Brain microvascular endothelial cell (primary cell): Measurements from ENCODE around the gene BACH2.
A peak's percentile ranks its signal among the peaks of the same experiment; 100 is the strongest.

ENCODE experiments used
- DNase-seq: peaks from one replicate; pipeline ENCODE4 v3.0.0-alpha.2; 2020
- H3K27ac ChIP-seq: fragments of 250-450 bp; sonication (Bioruptor Pico); 2 replicates; pipeline ENCODE4 v1.5.1; 2020; ENCODE audit warnings: mild to moderate bottlenecking, moderate library complexity
- H3K27me3 ChIP-seq: fragments of 250-450 bp; sonication (Bioruptor Pico); replicated peaks from 2 replicates; pipeline ENCODE4 v1.5.1; 2020; ENCODE audit warnings: mild to moderate bottlenecking
- H3K36me3 ChIP-seq: fragments of 250-450 bp; sonication (Bioruptor Pico); replicated peaks from 2 replicates; pipeline ENCODE4 v1.5.1; 2020; ENCODE audit warnings: mild to moderate bottlenecking
- H3K4me3 ChIP-seq: 2 replicates; pipeline ENCODE4 v1.5.1; 2011; ENCODE audit warnings: low read depth, mild to moderate bottlenecking, control low read depth, low read length, moderate library complexity
- in situ Hi-C: cut with HindIII; loops from 2 replicates; pipeline ENCODE4 v1.10.0; 2017; ENCODE audit warnings: low sequenced_read_pairs, low pct_ligation_motif_present
- TF ChIP-seq, protein P1 (sequence below): IDR thresholded peaks from 2 replicates; pipeline ENCODE4 v1.5.1; 2011; ENCODE audit warnings: low read depth, mild to moderate bottlenecking, moderate library complexity, low read length, control low read depth, inconsistent platforms; ENCODE audit errors: missing control alignments

The BACH2 gene

DNA sequence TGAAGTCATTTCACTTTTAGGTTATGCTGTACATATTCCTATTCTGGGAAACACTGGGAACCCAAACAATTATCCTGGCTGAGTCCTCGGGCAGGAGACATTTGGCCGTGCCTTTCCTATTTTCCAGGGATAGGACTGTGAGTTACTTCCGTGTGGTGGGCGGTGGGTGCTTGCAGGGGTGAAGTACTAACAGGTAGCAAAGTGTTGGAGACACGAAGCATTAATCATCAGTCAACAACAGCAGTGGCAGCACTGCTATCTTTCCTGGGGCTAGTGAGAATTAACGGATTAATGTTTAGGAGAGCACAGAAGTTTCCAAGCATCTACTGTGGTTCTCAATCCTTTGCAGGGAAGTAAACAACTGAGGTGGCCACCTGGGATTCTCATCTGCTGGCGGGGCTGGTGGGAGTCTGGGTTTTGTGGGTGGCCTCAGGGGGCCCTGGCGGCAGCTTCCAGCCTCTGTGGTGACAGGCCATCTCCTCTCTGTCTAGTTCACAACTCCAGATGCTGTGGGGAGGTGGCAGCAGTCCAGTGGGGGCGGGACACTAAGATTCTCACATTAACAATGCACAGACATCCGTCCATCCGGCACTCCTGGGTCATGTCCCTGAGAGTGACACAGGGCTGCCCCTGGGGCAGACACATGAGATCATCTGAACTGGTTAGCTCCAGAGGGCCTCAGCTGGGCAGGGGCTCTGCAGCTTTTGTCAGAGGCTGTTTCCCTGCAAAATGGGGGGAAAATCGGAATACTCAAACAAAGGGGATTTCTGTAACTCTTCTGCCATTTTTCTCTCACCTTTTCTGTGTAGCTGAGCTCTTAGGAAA lies 311.5 kb downstream of the BACH2 start:
- TF ChIP-seq, protein P1, sequence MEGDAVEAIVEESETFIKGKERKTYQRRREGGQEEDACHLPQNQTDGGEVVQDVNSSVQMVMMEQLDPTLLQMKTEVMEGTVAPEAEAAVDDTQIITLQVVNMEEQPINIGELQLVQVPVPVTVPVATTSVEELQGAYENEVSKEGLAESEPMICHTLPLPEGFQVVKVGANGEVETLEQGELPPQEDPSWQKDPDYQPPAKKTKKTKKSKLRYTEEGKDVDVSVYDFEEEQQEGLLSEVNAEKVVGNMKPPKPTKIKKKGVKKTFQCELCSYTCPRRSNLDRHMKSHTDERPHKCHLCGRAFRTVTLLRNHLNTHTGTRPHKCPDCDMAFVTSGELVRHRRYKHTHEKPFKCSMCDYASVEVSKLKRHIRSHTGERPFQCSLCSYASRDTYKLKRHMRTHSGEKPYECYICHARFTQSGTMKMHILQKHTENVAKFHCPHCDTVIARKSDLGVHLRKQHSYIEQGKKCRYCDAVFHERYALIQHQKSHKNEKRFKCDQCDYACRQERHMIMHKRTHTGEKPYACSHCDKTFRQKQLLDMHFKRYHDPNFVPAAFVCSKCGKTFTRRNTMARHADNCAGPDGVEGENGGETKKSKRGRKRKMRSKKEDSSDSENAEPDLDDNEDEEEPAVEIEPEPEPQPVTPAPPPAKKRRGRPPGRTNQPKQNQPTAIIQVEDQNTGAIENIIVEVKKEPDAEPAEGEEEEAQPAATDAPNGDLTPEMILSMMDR = no peak
- peak overlapping the region; percentile 74 for H3K27ac ChIP-seq
- peak; percentile 76 for DNase-seq
- H3K4me3 ChIP-seq = no peak overlapping the region
- H3K27me3 ChIP-seq = no peaks in the 10 kb centered on the region
- in situ Hi-C loops = no loop called here
- no peaks in the 10 kb centered on the region for H3K36me3 ChIP-seq

DNA sequence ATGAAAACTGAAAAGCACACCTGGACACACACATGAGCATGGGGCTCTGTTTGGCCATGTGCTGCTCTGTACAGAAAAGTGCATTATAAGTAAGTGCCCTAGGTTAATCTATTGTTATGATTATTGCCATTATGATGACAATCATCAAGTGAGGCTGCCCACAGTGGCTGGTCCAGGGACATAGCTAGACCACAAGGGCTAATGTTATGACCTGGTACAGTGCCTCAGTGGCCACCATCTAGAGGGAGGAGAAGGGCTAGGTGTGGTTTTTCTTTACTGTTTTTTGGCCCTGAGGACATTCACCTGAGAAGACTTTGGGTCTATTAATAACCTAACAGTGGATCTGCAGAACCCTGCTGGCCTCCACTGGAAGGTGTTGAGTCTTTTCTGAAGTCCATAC lies 316.3 kb downstream of the BACH2 start:
- Histone ChIP-seq H3K4me3 (no peak overlapping the region), H3K27ac (no peak overlapping the region), H3K36me3 (no peaks in the 10 kb centered on the region), H3K27me3 (peaks cover 10% of the 10 kb centered on the region)
- in situ Hi-C loops = no loop called here
- no peak for DNase-seq
- TF ChIP-seq, protein P1 = no peak

DNA sequence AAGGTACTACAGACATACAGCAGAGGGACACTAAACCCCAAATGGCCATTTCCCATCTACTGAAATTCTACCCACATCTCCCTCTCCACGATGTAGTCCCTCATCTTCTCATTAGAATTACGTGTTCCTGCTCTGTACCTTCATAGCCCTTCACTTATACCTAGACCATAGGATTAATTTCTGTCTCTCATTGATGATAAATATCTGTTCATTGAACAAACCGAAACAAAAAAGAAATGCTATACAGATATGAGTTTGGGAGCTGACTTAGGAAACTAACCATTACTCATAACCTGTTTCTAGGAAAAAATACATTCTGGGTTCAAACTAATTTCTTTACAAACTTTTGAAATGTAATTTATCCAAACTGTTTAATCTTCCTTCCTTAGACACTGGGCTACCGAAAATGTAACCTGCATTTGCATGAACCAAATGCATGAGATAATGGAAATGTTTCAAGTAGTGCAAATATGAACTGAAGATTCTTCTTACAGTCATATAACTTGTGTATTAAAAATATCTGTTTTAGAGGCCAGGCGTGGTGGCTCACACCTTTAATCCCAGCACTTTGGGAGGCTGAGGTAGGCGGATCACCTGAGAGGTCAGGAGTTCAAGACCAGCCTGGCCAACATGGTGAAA lies 317.0 kb downstream of the BACH2 start:
- Histone ChIP-seq H3K27me3 (peaks cover 10% of the 10 kb centered on the region), H3K36me3 (no peaks in the 10 kb centered on the region), H3K27ac (no peak overlapping the region), H3K4me3 (no peak overlapping the region)
- in situ Hi-C loops = no loop called here
- TF ChIP-seq, protein P1 = no peak
- DNase-seq = no peak

DNA sequence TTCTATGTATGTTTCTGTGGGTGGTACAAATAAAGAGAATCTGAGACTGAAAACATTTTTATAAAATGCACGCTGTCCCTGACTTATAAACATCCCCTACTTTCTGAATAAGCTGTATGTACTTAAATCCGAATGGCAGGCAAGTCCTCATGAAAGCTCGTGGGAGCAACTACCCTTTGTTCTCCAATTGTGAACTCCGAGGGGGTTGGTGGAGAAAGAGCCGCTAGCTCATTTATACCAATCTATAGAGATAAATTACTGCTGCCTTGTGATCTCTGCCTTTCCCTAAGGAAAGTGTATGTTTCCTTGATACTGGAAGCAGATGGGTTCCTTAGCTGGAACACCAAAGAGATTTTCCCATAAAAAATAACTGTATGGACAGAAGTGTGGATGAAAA lies 317.9 kb downstream of the BACH2 start:
- in situ Hi-C loops = no loop called here
- no peak for DNase-seq

DNA sequence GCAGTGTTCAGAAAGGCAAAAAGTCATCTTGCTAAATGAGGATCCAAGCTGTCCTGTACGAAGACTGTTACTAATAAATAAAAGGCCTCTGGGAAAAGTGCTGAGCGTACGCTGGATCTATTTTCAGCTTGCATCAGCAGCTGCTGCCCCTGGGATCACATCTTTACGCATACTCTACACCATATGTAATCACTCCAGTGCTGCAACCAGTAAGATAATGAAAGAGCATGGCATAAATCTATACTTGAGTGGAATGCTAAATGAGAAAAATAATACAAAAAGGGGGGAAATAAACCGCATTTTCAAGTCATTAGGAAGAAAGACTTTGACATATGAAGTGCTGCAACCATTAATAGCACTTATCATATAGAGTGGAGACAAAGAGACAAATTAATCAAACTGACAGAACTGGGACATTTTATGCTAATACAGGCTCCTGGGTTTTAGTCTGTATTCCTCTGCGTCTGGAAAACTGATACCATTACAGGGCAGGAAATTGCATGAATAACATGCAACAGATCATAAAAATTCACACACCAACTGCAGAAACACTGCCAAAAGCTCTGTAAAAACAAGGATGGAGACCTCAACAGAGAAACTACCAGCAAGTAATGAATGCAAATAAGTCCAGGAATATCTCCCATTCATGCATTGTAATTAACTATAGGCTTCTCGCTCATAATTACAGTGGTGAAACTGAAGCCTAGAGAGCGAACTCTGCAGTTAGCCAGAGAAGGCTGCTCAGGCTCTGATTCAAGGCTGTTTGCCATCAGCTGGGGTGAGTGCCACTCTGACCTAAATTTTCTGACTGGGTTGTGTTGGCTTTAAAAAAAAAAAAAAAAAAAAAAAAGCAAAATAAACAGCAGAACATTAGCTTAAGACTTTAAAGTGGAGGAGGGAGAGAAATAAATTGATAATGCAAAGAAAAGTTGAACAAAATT lies 318.6 kb downstream of the BACH2 start:
- TF ChIP-seq, protein P1 = no peak
- Histone ChIP-seq H3K4me3 (no peak overlapping the region), H3K36me3 (no peaks in the 10 kb centered on the region), H3K27me3 (peaks cover 10% of the 10 kb centered on the region), H3K27ac (no peak overlapping the region)
- in situ Hi-C loops = no loop called here
- DNase-seq = peak; percentile 28

More for the DNA sequence above, 317.9 kb downstream of the BACH2 start:
- TF ChIP-seq, protein P1 = no peak
- Histone ChIP-seq H3K4me3 (no peak overlapping the region), H3K27me3 (peaks cover 10% of the 10 kb centered on the region), H3K36me3 (no peaks in the 10 kb centered on the region), H3K27ac (no peak overlapping the region)
